ENCODE measurements around the gene PHF3.

Gene PHF3

DNA sequence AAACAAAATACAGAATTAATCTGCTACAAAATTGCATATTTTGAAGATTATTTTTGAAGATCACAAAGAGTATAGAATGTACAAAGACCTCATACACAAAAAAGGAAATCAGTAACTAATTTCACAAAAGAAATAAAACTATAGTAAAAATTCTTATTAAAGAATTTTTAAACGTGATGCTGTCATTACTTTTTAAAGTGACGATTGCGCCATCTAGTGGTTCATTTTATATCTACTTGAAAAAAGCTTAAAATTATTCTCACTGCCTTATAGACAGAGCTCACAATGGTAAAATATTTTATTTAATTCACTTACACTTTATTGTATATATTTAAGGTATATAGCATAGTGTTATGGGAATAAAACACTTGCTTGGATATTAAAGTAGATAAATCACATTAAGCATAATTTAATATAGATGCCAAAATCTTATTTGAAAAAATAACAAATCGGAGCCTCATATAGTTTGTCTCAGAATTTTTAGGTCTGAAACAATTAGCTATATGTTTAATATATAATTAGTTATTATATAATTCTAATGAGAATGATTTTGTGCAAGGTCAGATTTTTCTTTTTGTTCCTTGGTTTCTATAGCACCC is 128.8 kb downstream of the PHF3 start:
- DNase-seq (ENCODE audit: low read depth, low spot score) = no peak
